WTC11 (cell line): ENCODE measurements around the gene CFAP100.

Source experiments
- CREM ChIP-seq: sonication (generic); formaldehyde crosslinking; IDR thresholded peaks from 2 replicates; pipeline ENCODE4 v1.8.1; 2022; ENCODE audit warnings: mild to moderate bottlenecking, missing genetic modification reagents, moderate library complexity
- NFYB ChIP-seq: sonication (generic); formaldehyde crosslinking; conservative IDR thresholded peaks from 2 replicates; pipeline ENCODE4 v1.8.0; 2022; ENCODE audit warnings: low read depth, missing genetic modification reagents
- NR3C1 ChIP-seq: sonication (generic); formaldehyde crosslinking; conservative IDR thresholded peaks from 2 replicates; pipeline ENCODE4 v1.8.1; 2023; ENCODE audit warnings: low read depth, mild to moderate bottlenecking, missing genetic modification reagents
- OVOL2 ChIP-seq: fragments of 250-450 bp; sonication (Bioruptor Pico); IDR thresholded peaks from 2 replicates; pipeline ENCODE4 v1.9.0; 2021; ENCODE audit warnings: mild to moderate bottlenecking, borderline replicate concordance
- TEAD1 ChIP-seq: sonication (generic); formaldehyde crosslinking; IDR thresholded peaks from 2 replicates; pipeline ENCODE4 v1.8.0; 2022; ENCODE audit warnings: mild to moderate bottlenecking, missing genetic modification reagents
- TEAD4 ChIP-seq: sonication (generic); formaldehyde crosslinking; IDR thresholded peaks from 2 replicates; pipeline ENCODE4 v1.8.0; 2022; ENCODE audit warnings: mild to moderate bottlenecking, missing genetic modification reagents
- TP53 ChIP-seq: sonication (generic); formaldehyde crosslinking; IDR thresholded peaks from 2 replicates; pipeline ENCODE4 v1.8.1; 2023; ENCODE audit warnings: mild to moderate bottlenecking, missing genetic modification reagents
- ZBTB21 ChIP-seq: sonication (generic); formaldehyde crosslinking; IDR thresholded peaks from 2 replicates; pipeline ENCODE4 v1.8.1; 2023; ENCODE audit warnings: mild to moderate bottlenecking, missing genetic modification reagents, borderline replicate concordance
- ZNF317 ChIP-seq: sonication (generic); formaldehyde crosslinking; IDR thresholded peaks from 2 replicates; pipeline ENCODE4 v1.8.1; 2023; ENCODE audit warnings: low read depth, mild to moderate bottlenecking, moderate library complexity, missing genetic modification reagents, borderline replicate concordance
- TF ChIP-seq, protein P1 (sequence below): fragments of 250-450 bp; sonication (Bioruptor Pico); IDR thresholded peaks from 2 replicates; pipeline ENCODE4 v1.9.0; 2021; ENCODE audit warnings: mild to moderate bottlenecking, borderline replicate concordance
- TF ChIP-seq, protein P2 (sequence below): fragments of 200-600 bp; IDR thresholded peaks from 2 replicates; pipeline ENCODE4 v1.8.0; 2022; ENCODE audit warnings: antibody characterized with exemption
- TF ChIP-seq, protein P3 (sequence below): sonication (generic); formaldehyde crosslinking; IDR thresholded peaks from 2 replicates; pipeline ENCODE4 v1.8.1; 2022; ENCODE audit warnings: missing genetic modification reagents, borderline replicate concordance
- TF ChIP-seq, protein P4 (sequence below): sonication (generic); formaldehyde crosslinking; IDR thresholded peaks from 2 replicates; pipeline ENCODE4 v1.8.1; 2022; ENCODE audit warnings: low read depth, mild to moderate bottlenecking, moderate library complexity, missing genetic modification reagents, borderline replicate concordance
- TF ChIP-seq, protein P5 (sequence below): sonication (generic); formaldehyde crosslinking; IDR thresholded peaks from 2 replicates; pipeline ENCODE4 v1.8.1; 2023; ENCODE audit warnings: mild to moderate bottlenecking, moderate library complexity, missing genetic modification reagents

DNA sequence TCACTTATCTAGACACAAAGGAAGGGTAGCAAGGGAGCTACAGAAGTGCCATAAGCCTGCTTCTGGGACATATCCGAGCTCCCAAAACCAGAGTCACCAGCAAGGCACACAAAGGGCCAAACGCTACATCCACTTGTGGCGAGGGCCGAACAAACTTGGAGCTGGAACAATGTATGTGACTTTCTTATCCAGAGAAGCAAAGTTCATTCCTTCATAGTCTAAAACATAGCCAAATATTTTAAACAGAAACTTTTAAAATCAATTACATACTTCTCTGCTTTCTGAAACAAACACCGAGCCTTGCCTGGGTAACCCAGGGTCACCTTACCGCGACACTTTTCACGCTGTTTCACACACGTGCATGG lies 65.0 kb downstream of the CFAP100 start:
- TF ChIP-seq NFYB (CRISPR knock-in tag) (no peak), ZBTB21 (CRISPR knock-in tag) (no peak), TP53 (CRISPR knock-in tag) (no peak), ZNF317 (CRISPR knock-in tag) (no peak), OVOL2 (no peak), CREM (no peak), NR3C1 (CRISPR knock-in tag) (no peak), TEAD4 (CRISPR knock-in tag) (no peak), TEAD1 (CRISPR knock-in tag) (no peak)
- TF ChIP-seq, protein P1, sequence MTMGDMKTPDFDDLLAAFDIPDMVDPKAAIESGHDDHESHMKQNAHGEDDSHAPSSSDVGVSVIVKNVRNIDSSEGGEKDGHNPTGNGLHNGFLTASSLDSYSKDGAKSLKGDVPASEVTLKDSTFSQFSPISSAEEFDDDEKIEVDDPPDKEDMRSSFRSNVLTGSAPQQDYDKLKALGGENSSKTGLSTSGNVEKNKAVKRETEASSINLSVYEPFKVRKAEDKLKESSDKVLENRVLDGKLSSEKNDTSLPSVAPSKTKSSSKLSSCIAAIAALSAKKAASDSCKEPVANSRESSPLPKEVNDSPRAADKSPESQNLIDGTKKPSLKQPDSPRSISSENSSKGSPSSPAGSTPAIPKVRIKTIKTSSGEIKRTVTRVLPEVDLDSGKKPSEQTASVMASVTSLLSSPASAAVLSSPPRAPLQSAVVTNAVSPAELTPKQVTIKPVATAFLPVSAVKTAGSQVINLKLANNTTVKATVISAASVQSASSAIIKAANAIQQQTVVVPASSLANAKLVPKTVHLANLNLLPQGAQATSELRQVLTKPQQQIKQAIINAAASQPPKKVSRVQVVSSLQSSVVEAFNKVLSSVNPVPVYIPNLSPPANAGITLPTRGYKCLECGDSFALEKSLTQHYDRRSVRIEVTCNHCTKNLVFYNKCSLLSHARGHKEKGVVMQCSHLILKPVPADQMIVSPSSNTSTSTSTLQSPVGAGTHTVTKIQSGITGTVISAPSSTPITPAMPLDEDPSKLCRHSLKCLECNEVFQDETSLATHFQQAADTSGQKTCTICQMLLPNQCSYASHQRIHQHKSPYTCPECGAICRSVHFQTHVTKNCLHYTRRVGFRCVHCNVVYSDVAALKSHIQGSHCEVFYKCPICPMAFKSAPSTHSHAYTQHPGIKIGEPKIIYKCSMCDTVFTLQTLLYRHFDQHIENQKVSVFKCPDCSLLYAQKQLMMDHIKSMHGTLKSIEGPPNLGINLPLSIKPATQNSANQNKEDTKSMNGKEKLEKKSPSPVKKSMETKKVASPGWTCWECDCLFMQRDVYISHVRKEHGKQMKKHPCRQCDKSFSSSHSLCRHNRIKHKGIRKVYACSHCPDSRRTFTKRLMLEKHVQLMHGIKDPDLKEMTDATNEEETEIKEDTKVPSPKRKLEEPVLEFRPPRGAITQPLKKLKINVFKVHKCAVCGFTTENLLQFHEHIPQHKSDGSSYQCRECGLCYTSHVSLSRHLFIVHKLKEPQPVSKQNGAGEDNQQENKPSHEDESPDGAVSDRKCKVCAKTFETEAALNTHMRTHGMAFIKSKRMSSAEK = no peak
- TF ChIP-seq, protein P2, sequence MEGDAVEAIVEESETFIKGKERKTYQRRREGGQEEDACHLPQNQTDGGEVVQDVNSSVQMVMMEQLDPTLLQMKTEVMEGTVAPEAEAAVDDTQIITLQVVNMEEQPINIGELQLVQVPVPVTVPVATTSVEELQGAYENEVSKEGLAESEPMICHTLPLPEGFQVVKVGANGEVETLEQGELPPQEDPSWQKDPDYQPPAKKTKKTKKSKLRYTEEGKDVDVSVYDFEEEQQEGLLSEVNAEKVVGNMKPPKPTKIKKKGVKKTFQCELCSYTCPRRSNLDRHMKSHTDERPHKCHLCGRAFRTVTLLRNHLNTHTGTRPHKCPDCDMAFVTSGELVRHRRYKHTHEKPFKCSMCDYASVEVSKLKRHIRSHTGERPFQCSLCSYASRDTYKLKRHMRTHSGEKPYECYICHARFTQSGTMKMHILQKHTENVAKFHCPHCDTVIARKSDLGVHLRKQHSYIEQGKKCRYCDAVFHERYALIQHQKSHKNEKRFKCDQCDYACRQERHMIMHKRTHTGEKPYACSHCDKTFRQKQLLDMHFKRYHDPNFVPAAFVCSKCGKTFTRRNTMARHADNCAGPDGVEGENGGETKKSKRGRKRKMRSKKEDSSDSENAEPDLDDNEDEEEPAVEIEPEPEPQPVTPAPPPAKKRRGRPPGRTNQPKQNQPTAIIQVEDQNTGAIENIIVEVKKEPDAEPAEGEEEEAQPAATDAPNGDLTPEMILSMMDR = no peak
- TF ChIP-seq, protein P3, sequence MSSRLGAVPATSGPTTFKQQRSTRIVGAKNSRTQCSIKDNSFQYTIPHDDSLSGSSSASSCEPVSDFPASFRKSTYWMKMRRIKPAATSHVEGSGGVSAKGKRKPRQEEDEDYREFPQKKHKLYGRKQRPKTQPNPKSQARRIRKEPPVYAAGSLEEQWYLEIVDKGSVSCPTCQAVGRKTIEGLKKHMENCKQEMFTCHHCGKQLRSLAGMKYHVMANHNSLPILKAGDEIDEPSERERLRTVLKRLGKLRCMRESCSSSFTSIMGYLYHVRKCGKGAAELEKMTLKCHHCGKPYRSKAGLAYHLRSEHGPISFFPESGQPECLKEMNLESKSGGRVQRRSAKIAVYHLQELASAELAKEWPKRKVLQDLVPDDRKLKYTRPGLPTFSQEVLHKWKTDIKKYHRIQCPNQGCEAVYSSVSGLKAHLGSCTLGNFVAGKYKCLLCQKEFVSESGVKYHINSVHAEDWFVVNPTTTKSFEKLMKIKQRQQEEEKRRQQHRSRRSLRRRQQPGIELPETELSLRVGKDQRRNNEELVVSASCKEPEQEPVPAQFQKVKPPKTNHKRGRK = no peak
- TF ChIP-seq, protein P4, sequence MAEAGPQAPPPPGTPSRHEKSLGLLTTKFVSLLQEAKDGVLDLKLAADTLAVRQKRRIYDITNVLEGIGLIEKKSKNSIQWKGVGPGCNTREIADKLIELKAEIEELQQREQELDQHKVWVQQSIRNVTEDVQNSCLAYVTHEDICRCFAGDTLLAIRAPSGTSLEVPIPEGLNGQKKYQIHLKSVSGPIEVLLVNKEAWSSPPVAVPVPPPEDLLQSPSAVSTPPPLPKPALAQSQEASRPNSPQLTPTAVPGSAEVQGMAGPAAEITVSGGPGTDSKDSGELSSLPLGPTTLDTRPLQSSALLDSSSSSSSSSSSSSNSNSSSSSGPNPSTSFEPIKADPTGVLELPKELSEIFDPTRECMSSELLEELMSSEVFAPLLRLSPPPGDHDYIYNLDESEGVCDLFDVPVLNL (CRISPR knock-in tag) = no peak
- TF ChIP-seq, protein P5, sequence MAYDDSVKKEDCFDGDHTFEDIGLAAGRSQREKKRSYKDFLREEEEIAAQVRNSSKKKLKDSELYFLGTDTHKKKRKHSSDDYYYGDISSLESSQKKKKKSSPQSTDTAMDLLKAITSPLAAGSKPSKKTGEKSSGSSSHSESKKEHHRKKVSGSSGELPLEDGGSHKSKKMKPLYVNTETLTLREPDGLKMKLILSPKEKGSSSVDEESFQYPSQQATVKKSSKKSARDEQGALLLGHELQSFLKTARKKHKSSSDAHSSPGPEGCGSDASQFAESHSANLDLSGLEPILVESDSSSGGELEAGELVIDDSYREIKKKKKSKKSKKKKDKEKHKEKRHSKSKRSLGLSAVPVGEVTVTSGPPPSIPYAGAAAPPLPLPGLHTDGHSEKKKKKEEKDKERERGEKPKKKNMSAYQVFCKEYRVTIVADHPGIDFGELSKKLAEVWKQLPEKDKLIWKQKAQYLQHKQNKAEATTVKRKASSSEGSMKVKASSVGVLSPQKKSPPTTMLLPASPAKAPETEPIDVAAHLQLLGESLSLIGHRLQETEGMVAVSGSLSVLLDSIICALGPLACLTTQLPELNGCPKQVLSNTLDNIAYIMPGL (CRISPR knock-in tag) = no peak
